Activated CD8-positive, alpha-beta memory T cell treated with anti-CD3 and anti-CD28 coated beads for 1 hour (primary cell): ENCODE measurements around the gene CHST14.

Source experiments
- DNase-seq, 2 donors: peaks; one replicate each; pipeline ENCODE4 v3.0.0-alpha.2; 2020; ENCODE audit warnings: low read depth in 1 of 2; ENCODE audit errors: extremely low read depth in 1 of 2

Gene CHST14

DNA sequence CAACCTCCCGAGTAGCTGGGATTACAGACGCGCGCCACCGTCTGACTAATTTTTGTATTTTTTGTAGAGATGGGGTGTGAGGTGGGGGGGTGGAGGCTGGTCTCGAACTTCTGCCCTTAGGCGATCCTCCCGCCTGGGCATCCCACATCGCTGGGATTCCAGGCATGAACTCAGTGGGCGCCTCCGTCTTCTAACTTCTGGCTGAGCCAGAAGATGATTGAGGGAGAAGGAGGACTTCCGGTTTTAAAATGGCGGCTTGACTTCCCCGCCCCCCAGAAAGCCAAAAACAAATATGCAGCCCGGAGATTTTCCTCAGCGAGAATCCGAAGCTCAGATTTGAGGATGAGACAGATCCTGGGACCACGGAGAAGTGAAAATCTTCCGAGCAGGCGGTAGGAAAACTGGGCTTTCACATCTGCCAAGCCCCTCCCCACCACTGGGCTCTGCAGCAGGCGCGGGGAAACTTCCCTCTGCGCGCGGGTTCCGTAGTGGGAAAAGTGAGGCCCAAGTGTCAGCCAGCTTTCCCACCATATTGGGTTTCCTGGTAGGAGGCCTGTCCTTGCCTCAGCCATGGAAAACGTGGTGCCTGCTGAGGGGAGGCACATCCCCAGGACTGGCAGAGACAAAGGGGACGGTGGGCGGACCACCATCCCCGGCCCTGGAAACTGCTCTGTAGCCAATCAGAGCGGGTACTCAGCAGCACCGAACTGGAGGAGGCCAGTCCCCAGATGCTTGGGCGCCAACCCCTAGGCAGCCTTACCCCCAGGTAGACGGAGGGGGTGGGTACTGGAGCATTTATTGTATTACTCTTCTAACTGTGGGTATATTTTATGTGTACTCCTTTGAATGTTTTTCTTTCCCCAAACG is 17.3 kb downstream of the CHST14 start:
- no peak for DNase-seq

DNA sequence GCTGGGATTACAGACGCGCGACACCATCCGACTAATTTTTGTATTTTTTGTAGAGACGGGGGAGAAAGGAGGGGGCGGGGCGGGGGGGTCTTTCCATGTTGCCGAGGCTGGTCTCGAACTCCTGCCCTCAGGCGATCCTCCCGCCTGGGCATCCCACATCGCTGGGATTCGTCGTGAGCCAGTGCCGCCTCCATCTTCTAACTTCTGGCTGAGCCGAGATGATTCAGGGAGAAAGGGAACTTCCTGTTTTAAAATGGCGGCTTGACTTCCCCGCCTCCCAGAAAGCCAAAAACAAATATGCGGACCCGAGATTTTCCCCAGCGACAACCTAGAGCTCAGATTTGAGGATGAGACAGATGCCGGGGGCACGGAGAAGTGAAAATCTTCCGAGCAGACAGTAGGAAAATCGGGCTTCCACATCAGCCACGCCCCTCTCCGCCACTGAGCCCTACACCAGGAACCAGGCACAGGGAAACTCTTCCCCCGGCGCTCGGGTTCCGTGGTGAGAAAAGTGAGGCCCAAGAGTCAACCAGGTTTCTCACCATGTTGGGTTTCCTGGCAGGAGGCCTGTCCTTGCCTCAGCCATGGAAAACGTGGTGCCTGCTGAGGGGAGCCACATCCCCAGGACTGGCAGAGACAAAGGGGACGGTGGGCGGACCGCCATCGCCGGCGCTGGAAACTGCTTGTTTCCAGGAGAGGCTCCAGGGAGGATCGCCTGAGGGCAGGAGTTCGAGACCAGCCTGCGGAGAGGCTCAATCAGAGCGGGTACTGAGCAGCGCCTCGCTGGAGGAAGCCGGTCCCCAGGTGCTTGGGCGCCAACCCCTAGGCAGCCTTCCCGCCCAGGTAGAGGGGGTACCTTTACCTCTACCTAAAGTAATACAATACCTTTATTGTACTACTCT is 18.7 kb downstream of the CHST14 start:
- no peak for DNase-seq

DNA sequence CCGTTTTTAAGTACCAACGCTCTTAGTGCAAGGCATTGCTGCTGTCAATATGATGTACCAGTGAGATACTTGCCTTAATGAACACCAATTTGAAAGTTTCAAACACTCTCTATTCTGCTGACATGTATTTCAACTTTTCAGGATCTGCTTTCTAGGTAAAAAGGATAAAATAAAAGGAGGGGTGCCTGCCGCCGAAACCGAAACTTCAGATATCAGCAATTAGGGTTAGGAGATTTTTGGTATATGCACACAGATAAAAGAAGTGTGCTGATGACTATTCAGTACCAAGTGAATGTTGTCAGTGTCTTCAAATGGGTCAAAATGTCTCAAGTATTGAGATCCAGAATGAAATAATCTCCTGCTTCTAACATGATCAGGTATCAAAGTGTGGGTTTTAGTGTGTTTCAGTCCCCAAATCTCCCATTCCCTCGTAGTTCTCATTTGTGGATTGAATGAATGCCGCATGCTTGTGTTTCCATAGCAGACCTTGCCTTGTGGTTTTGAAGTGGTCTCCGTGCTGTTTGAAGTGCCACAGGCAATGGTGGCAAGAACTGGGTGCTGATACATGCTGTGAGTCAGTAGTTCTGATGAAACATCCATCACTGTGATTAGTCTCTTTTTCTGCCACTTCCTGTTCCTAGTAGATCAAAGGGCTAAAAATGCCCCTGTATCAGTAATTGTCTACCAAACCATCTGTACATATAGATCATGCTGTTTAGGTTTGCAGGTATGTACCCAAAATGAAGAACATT is 22.5 kb downstream of the CHST14 start:
- DNase-seq, result no peak

DNA sequence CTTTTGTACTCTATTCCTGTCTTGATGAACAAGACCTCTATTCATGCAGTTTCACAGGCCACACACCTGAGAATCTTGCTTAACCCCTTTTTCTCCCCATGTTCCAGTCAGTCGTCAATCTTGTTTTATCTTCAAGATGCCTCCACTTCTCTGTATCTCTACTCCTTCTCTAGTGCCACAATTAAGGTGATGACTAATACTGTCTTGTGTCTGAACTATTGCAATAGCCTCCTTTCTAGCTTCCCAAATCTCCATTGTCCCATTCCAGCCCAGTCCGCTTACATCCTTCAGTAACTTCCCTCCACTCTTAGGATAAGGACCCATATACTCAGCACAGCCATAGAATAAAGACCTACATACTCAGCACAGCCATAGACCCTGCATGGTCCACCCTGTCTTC is 24.7 kb downstream of the CHST14 start:
- DNase-seq, result no peak

DNA sequence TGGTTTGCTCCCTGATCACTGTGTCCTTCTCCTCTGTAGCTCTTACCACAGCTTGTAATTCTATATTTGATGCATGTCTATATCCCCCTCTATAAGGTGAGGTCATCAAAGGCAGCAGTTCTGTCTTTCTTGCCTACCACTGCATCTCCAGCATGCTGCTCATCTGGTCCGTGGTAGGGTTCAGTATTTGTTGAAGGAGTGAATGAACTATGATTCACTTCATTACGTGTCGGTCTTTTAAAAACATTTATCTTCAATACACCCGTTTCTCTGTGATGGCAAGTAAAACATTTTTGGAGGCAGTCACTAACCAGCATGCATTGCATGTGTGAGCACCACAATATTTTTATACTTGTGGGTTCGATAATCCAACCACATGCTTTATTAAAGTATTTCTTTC is 27.6 kb downstream of the CHST14 start:
- DNase-seq, result no peak

DNA sequence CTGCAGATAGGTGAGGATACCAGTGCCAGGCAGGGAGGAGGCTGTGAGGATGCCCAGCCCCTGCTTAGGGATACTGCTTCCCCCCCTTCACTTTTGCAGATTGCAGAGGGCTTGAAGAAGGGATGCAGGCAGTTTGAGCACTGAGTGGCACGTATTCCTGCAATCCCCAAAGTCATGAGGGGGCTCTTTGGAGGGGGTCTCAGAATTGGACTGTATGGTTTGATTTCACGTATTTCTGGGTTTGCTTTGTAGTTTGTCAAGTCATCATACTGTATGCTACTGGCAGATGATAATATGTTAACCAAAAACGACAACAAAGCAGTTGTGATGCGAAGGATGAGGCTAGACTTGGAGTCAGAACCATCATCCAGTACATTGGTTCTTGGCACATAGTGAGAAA is 28.1 kb downstream of the CHST14 start:
- no peak for DNase-seq

DNA sequence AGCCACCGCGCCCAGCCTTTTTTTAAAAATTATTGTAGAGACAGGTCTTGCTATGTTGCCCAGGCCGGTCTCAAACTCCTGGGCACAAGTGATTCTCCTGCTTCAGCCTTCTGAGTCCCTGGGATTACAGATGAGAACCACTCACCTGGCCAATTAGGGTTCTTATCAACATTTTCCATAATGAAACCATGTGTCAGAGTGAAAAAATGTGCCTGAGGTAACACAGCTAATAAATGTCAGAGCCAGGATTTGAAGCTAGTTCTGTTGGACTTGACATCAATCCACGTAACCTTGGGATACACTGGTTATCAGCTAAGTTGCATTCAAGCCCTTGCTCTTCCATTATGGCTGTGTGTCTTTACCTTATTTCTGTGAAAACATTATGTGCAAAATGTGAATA is 29.1 kb downstream of the CHST14 start:
- DNase-seq, result no peak

DNA sequence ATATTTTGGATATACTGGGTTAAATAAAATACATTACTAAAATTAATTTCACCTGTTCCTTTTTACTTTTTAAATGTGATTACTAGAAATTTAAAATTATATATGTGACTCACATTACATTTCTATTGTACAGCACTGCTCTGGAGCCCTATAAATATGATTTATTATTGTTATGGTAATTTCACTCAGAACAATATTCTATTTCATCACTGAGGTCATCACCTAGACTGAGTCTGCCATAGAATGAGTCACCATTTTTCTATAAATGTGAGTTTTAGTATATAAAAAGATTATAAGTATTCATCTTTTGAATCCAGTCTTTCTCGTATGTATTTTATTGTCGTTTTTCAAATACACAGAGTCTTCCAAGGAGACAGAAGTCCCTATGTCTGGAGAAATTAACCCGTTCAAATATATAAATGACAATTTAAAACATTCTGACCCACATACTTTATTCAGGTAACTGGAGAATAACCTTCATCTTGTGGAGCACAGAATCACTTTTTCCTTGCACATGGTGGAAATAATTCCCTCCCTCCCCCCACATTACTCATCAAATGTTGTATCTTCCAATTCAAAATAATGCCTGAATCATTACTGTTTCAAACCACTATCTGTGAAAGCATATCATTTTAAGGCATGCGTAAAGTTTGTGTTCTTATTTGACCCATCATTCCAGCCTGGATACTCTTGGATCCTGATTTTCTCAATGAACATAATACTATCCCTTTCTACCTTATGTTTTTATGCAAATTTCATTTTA is 30.0 kb downstream of the CHST14 start:
- no peak for DNase-seq

DNA sequence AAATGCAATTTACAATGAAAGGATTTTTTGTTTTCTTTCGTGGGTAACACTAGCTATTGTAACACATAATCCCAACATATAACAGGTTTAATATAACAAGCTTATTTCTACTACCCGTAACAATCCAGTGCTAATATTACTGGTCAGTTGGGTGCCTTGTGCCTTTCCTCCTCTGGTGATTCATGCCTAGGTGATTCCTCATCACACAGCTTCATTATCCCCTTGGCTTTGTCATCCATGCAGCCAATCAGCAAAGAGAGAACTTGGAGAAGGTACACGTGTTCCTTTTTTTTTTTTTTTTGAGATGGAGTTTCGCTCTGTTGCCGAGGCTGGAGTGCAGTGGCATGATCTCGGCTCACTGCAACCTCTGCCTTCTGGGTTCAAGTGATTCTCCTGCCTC is 30.7 kb downstream of the CHST14 start:
- DNase-seq, result no peak

DNA sequence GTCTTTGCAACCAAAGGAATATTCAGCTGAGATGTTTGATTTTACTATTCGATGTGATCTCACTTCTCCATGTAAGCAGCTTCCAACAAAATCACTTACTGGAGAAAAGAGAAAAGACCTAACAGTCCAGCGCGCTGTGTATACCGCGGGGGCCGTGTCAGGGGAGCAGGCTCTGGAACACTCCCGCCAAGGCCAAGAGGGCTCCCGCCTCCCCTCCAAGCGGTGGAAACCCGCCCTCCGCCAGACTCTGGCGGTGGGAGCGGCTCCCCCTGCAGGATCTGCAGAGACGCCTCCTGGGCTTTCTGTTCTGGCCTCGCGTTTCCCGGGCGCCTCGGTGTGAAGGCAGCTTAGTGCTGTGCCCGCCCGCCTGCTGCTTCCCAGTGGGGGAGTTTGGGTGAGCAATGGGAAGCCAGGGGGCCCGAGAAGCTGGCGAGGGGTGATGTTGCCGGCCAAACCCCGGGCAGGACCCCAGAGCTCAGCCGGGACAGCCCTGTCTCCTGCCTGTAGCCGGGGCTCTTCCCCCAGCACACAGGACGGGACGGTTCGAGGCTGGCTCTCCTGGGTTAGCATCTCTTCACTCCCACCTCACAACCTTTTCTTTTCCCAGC is 36.3 kb downstream of the CHST14 start:
- peak; percentile 14 to 48 for DNase-seq

DNA sequence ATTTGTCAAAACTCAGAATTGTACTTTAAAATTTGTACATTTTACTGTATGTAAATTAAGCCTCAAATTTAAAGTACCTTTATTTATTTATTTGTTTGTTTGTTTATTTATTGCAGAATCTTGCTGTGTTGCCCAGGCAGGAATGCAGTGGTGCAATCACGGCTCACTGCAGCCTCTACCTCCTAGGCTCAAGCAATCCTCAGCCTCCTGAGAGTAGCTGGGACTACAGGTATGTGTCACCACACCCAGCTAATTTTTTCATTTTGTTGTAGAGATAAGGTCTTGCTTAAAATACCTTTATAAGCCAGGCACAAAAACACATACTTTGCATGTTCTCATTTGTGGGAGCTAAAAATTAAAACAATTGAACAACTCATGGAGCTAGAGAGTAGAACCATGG is 37.4 kb downstream of the CHST14 start:
- no peak for DNase-seq

DNA sequence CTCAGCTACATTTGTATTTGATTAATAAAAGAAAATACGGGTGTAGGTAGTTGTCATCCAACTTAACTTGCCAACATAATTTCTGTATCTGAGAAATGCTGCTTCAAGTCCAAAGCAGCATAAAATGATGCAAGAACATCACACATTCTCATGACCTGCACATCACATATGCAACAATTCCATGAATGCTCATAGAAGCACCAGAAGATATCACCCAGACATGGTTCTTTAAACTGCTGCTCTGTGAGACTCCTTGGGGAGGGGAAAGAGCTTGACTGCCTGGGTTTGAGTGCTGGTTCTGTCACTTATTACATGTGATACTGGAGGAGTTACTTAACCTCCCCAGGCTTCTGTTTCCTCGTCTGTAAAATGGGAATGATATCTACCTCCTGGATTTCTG is 39.4 kb downstream of the CHST14 start:
- no peak for DNase-seq

DNA sequence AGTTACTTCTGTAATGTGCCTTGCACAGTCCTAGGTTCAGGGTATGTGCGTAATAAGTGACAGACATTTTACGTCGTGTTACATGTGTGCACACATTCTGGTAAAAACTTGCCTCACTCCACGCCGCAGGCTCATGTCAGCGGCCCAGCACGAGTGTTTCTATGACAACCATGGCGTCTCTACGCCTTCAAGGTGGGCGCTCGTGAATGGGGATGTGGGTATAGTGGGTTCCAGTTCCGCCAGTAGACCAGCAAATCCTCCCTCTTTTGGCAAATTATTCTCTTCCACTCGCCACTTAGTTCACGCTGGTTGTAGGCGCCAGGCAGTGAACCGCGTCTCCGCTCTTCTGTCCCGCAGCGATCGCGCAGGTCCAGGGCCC is 40.3 kb downstream of the CHST14 start:
- no peak for DNase-seq

DNA sequence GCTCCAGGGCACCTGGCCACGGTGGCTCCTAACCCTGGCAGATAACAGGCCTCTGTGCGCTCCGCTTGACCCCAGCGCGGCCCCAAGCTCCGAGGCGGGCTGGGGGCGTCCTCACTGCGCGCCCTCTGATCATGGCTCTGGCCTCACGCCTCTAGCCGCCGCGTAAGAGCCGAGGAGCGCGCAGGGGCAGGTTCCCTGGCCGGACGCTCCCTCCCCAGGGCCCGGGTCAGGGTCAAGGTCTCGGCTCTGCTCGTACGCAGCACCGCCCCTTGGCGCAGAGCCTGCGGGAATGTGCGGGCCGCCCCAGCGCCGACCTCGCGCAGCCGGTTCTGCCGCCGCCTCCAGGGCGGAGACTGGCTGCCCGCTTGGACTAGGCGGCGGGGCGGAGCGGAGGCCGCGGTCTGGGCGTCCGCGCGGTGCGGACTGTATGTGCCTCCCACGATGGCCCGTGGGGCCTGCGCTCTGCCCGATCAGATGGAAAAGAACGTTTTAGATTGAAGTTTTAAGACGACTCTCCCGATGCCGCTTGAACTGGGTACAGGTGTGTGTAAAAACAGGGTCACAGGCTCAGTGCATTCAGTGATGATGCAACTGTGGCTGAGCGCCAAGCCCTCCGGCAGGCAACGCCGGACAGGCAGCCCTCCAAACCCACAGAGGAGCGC is 40.8 kb downstream of the CHST14 start:
- no peak for DNase-seq

DNA sequence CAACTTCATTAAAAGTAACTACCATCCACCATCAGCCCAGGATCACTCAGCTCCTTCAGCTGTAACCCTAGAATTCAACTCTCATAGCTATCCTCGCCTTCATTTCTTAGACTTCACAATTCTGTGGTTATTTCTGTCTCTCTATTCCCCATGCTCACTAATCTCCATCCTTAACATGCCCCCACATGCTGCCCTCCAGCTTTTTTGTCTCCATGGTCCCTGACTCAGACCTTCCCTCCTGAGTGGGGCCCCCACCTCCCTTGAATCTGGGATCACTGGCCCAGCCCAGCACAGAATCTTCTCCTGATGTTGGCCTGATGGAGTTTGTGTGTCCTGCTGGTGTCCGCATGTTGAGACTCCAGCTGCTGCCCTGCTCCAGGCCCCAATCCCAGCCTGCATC is 41.7 kb downstream of the CHST14 start:
- no peak for DNase-seq

DNA sequence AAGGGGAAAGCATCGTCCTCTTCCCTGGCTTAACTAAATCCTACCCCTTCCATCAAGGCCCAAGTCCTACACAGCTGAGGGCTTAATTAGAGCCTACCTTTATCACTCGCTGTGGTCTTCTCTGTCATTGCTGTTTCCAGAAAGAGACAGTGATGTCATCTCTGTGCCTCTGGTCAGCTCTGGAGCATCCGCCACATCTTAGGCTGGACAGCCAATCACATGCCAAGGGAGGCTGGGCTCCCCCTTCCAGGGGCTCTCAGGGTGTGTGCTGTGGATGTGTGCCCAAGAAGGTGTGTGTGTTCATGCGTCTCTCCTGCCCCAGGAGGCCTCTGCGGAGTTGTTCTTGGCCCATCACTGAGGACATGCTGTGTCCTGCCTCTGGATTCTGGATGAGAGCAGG is 42.8 kb downstream of the CHST14 start:
- DNase-seq, result no peak

DNA sequence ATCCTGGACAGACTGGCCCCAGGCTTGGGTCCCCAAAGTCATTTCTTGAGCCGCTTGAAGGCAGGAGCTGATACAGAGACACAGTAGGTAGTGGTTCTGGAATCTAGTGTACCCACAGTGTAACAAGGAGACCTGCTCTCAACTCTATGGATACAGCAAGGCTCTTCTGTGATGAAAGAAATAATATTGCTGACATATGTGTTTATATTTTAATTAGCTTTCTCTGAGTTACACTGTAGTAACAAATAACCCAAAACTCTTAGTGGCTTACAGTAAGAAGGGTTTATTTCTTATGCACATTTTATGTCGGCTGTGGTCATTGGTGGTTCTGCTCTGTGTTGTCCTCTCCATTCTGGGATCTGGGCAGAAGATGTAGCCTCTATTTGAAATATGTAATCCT is 45.5 kb downstream of the CHST14 start:
- no peak for DNase-seq
